Measurements from ENCODE around the gene PLXNA1. TPM values are rescaled to one million over a fixed set of nuclear protein-coding genes. Genes with fewer than 3 reads are reported as not detected.

Gene PLXNA1
- polyA plus RNA-seq, 4 donors, result 26.1 to 38.8 (median 28.5) TPM

DNA sequence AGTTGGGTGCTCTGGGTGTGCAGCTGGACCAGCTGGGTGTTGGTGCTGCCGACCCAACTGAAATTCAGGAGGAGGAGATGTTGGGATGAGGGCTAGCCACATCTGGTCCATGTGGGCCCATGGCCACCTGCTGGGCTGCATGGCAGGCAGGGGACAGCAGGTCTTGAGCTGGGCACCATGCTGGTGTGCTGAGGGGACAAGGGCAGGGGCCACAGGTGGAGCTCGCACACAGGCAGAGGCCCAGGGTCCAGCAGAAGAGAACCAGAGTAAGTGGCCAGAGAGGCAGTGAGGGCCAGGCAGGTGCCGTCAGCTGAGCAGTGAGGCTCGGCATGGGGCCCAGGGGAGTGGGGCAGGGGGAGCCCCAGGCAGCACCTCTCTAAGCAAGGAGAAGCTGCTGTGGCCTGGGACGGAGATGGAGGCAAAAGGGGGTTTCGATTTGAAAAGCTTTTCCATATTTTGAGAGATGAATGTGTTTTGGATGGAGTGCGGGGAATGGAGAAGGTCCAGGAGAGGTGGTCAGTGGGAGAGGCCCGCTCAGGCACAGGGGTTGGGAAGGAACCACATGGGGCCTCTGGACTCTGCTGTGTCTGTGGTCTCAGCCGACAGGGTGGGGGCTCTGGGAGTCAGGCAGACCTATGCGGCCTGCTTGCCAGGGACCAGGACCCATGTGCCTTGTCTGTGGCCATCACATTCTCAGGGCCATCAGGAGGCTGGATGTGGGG is 30.5 kb upstream of the PLXNA1 start:
- no peak for DNase-seq (ENCODE audit: low read depth in 4 of 4, low spot score in 2 of 4)

GRCh38 chr3:126952983-126953660 is 29.8 kb upstream of the PLXNA1 start:
- DNase-seq (ENCODE audit: low read depth in 4 of 4, low spot score in 2 of 4), result no peak

- DNase-seq (ENCODE audit: low read depth in 4 of 4, low spot score in 2 of 4), result no peak
Measured at GRCh38 chr3:126954141-126954842, 28.6 kb upstream of the PLXNA1 start.

- DNase-seq (ENCODE audit: low read depth in 4 of 4, low spot score in 2 of 4), result no peak
Measured at GRCh38 chr3:126955004-126955790, 27.7 kb upstream of the PLXNA1 start.

DNA sequence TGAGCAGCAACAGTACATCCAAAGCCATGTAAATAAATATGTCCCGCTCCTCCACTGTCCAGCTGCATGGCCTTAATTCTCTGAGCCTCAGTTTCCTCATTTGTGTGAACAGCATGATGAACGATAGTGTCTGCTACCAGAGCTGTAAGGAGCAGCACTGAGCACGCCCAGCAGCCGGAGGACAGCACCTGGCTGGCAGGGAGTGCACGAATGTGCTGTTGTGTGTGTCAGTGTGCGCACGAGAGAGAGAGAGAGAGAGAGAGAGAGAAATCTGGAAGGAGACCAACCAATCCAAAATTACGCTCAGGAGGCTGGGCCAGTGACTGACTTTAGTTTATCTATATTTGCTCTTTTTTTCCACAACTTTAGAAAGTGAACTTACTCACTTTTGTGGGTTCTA is 26.6 kb upstream of the PLXNA1 start:
- no peak for DNase-seq (ENCODE audit: low read depth in 4 of 4, low spot score in 2 of 4)

- DNase-seq (ENCODE audit: low read depth in 4 of 4, low spot score in 2 of 4), result no peak
Measured at GRCh38 chr3:126956866-126957650, 25.9 kb upstream of the PLXNA1 start.

- DNase-seq (ENCODE audit: low read depth in 4 of 4, low spot score in 2 of 4), result no peak
Measured at GRCh38 chr3:126957776-126958637, 24.9 kb upstream of the PLXNA1 start.

DNA sequence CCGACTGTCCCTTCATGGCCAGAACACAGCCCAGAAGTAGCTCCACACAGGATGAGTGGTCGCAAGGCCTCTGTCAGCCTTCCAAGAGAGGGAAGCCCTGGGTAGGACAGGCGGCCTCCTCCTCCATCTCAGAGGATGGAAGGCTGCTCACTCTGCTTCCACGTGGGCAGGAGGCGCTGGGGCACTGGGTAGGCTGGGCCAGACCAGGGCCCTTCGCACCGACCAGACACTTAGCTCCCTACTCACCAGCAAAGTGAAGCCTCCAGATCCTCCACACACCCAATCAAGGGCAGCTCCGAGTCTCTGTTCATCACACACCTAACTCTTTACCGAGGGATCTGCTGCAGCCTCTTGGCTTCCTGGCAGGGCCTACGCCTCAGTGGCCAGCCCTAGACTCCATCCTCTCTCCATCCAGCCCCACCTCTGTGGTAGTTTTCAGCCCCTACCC is 24.3 kb upstream of the PLXNA1 start:
- no peak for DNase-seq (ENCODE audit: low read depth in 4 of 4, low spot score in 2 of 4)

DNA sequence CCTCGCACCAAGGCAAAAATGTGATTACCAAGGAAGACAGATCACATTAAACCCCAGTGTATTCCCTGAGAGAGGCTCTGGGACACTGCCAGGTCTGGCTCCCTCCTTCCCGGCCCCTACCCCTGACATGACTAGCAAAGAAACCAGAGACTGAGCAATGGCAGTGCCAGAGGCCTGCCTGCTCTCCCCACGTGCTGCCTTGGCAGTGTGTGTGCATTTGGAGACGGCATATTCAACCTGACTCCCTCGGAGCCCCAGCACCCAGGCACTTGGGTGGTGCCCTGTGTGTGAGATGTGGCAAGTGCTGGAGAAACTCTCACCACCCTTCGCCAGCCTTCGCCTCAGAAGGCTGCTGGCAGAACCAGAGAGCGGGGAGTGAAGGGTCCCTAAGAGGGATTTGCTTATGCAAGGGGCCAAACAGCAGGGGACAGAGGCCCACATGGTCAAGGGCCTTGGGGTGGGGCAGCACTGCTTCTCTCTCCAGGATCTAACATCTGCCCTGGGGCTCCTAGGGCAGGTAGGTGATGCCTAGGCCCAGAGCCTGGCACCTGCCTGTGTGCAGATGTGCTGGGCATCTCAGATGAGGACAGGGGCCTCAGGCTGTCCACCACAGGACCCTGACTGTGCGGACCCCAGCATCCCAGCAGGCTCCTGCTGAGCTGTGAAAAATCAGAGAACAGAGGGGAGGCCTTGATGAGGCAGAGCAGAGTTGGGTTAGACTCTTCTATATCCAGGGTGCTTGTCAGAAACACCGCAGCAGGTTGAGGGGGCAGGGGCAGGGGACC is 23.6 kb upstream of the PLXNA1 start:
- no peak for DNase-seq (ENCODE audit: low read depth in 4 of 4, low spot score in 2 of 4)

- no peak for DNase-seq (ENCODE audit: low read depth in 4 of 4, low spot score in 2 of 4)
Measured at GRCh38 chr3:126959921-126960603, 22.9 kb upstream of the PLXNA1 start.

DNA sequence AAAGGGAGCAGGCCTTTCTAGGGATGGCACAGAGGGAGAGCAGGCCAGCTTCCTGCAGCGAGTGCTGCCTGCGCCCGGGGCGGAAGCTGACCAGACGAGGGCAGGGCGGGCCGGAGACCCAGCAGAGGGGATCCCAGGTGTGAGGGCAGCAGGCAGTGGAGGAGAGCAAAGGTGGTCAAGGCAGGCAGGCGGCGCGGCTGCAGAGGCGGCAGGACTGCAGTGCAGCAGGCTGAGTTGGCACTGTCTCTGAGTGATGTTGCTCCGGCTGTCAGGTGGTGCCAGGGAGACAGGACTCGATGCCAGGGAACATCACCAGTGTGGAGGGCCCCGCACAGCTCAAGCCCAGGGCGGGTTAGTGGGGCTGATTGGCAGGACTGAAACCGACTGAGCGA is 22.3 kb upstream of the PLXNA1 start:
- DNase-seq (ENCODE audit: low read depth in 4 of 4, low spot score in 2 of 4), result no peak

- no peak for DNase-seq (ENCODE audit: low read depth in 4 of 4, low spot score in 2 of 4)
Measured at GRCh38 chr3:126961191-126961790, 21.6 kb upstream of the PLXNA1 start.

- no peak for DNase-seq (ENCODE audit: low read depth in 4 of 4, low spot score in 2 of 4)
Measured at GRCh38 chr3:126961791-126962461, 21.0 kb upstream of the PLXNA1 start.

DNA sequence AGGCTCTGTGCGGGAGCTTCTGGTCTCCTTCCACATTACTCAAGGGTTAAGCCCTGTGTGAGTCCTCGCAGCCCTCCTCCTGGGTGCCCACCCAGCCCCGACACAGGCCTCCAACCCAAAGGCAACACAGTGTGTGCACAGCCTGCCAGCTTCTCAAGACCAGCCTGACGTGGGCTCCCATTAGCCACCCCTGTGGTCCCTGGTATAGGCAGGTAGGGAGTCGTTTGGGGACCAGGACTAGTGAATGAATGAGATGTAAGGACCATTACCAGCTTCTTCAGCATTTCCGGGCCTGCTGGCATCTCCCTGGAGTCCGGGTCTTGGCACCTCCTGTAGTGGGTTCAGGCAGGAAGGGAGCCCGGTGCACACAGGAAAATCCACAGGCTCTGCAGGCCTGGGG is 20.2 kb upstream of the PLXNA1 start:
- no peak for DNase-seq (ENCODE audit: low read depth in 4 of 4, low spot score in 2 of 4)

GRCh38 chr3:126963261-126964190 is 19.4 kb upstream of the PLXNA1 start:
- no peak for DNase-seq (ENCODE audit: low read depth in 4 of 4, low spot score in 2 of 4)

GRCh38 chr3:126964261-126964660 is 18.7 kb upstream of the PLXNA1 start:
- DNase-seq (ENCODE audit: low read depth in 4 of 4, low spot score in 2 of 4), result no peak

Measured in left renal cortex interstitium (tissue), 4 donors.